ENCODE data around the gene RGMB. TPM values are rescaled to one million over a fixed set of nuclear protein-coding genes. Genes with fewer than 3 reads are reported as not detected.

The RGMB gene
- total RNA-seq, 1 experiment from 2014 or later: 105 TPM

DNA sequence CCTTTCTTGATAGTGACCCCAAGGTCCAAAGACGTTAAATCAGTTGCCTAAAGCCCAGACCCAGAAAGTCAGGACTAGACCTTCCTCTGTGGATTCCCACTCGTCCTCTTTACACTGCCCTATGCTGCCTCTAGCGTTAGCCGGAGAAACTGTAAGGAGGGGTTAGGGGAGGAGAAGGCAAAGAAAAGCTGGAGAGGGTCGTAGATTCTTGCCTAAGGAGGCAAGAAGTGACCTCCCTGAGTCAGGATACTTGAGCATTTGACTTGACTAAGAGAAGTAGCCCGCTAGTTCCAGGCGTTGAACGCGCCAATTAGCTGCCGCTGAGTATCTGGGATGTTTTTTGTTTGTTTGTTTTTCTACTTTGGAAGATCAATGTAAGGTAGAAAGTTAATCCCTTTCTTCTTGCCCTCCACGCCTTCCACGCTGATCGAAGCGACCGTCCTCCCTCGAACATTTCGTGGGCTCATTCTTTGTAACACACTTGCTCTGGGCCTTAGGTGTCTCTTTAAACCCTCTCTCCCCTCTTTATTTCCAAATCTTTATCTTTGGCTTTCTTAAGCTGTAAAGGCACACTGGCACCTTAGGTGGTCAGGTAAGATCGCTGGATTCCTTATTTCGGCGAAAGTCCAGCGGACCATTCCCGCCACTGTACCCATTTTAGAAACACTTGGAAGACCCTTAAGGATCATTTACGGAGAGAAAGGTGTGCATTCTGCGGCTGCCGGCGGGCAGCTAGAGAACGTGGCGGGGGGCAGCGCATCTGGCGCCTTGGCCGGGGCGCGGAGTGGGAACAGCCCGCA, 5.1 kb upstream of the RGMB start:
- DNase-seq (ENCODE audit: low read depth): peak; percentile 88

- DNase-seq (ENCODE audit: low read depth): no peak
Observed at GRCh38 chr5:98768960-98769209, 4.6 kb upstream of the RGMB start.

- DNase-seq (ENCODE audit: low read depth): peak; percentile 85
Observed at GRCh38 chr5:98769210-98769958, 4.1 kb upstream of the RGMB start.

GRCh38 chr5:98769959-98770208, 3.6 kb upstream of the RGMB start:
- DNase-seq (ENCODE audit: low read depth): no peak

GRCh38 chr5:98770209-98770910, 3.1 kb upstream of the RGMB start:
- DNase-seq (ENCODE audit: low read depth): peak; percentile 68

DNA sequence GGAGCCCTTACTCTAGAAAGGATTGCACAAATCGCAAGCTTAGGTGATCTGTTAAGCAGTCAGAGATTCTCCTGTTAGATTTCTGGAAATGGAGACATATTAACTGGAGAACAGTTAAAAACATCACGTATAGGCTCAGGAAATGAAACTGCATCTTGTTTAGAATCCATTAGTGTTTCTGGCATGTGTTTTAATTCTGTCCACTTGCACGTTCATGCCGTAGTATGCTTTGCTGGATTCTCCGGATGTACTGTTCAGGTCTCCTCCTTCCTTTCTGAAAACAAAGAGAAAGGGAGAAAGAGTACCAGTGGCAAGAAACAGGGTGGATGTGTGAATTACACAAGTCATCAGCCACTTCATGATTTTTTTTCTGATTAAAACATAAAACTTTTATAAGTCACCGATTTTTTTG, 2.5 kb upstream of the RGMB start:
- DNase-seq (ENCODE audit: low read depth): no peak

DNA sequence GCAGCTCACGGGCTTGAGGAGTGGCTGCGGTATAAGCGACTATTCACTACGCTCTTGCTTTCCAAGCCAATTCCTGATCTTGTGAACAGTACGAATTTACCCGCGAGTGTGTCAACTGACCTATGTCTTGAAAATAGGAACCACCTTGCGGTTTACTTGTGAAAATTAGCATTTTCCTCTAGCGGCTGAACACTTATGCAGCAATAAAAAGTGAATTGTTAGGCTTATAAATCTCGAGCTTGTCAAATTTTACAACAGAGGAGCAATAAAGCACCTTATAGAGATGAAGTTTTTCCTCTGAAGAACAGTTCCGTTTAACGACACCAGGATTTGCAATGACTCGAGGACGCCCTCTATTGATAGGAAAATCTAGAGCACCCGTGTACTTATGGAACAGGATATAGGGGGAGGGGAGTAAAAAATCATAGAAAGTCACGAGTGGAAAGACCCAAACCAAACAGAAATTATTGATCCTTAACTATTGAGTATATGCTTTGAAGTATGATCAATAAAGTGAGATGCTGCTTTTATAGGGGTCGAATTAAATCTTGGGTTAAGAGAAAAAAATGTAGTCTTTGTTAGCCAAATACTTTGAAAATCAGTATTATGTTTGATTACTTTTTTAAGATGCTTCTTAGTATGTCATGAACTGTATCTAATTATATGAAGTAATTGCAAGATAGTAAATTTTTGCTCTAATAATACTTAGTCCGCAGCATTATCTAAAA, 1.9 kb upstream of the RGMB start:
- peak; percentile 95 for DNase-seq (ENCODE audit: low read depth)

- DNase-seq (ENCODE audit: low read depth): no peak
Observed at GRCh38 chr5:98772415-98773213, 849 bp upstream of the RGMB start.

- no peak for DNase-seq (ENCODE audit: low read depth)
Observed at GRCh38 chr5:98773214-98773463, 324 bp upstream of the RGMB start.

DNA sequence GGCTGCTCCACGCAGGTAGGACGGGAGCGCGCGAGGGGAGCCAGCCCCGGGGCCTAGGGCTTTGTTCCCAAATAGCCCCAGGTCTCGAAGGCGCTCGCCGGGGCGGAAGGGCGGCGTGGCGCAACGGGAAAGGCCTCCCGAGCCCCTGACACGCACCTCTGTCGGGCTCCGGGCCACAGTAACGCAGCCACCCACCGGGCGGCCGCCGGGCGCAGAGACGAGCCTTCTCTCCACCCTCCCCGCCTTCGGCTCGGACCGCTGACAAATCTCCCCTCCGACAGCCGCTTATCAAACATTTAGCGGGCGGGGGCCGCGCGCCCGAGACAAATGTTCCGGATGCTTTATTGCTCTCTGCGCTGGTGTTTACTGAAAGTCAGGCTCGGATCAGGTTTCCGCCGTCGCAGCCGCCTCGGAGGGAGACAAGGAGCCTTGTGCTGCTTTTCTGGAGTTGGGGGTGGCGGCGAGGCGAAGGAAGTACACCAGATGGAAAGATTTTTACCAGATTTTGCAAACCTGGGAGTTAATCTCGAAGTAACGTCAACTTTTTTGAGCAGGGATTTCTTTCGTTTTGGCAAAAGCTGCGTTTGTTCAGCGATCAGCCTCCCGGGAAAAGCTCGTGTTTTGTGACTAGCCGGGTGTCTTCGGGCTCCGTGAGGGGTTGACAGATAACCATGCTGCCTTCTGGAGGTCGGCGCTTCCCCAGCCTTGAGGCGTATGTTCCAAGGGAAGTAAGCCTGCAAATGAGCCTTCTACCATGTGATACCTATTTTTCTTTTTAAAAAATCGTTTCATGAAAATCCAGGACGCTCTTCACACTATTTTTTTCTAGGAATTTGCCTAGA, 950 bp downstream of the RGMB start:
- peak; percentile 69 for DNase-seq (ENCODE audit: low read depth)

- no peak for DNase-seq (ENCODE audit: low read depth)
Observed at GRCh38 chr5:98775246-98776065, 2.0 kb downstream of the RGMB start.

- peak; percentile 86 for DNase-seq (ENCODE audit: low read depth)
Observed at GRCh38 chr5:98776066-98776705, 2.7 kb downstream of the RGMB start.

GRCh38 chr5:98777295-98777694, 3.8 kb downstream of the RGMB start:
- DNase-seq (ENCODE audit: low read depth): peak; percentile 66

- no peak for DNase-seq (ENCODE audit: low read depth)
Observed at GRCh38 chr5:98779264-98779877, 5.9 kb downstream of the RGMB start.

DNA sequence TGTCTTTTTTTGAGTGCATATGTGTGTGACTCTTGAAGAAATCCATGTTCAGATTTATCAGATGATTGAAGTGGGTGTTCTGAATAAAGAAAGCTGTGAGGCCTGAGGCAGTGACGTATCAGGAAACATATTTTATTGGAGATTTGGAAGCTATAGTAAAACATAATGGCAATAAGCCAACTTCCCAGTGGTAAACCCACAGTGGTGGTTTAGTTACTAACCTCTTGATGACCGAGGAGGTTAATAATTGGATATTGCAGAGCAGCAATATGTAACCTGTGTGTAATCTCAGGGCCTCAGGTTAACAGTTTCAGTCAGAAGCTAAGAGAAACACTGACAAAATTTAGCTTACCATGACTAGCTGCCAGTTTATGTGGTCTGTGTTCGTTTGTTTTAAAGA, 6.9 kb downstream of the RGMB start:
- no peak for DNase-seq (ENCODE audit: low read depth)

GRCh38 chr5:98781520-98781919, 8.1 kb downstream of the RGMB start:
- DNase-seq (ENCODE audit: low read depth): no peak

DNA sequence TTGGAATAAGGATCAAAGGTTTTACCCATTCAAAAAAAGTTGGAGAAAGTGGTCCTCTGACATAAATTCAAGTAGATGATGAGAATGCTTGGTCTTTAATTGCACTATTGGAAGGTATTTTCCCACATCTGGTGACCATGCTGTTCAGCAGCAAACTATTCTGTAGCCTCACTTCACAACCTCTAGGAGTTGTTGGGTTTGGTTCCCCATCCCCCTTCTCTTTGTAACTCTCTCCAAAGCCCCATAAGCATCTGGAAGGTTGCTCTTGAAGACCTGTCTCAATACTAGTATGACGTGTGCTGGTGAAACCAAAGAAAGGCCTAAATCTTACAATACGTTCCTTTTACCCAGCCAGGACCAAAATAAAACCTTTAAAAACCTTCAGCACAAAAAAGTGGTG, 8.5 kb downstream of the RGMB start:
- no peak for DNase-seq (ENCODE audit: low read depth)

GRCh38 chr5:98783051-98783649, 9.7 kb downstream of the RGMB start:
- no peak for DNase-seq (ENCODE audit: low read depth)

DNA sequence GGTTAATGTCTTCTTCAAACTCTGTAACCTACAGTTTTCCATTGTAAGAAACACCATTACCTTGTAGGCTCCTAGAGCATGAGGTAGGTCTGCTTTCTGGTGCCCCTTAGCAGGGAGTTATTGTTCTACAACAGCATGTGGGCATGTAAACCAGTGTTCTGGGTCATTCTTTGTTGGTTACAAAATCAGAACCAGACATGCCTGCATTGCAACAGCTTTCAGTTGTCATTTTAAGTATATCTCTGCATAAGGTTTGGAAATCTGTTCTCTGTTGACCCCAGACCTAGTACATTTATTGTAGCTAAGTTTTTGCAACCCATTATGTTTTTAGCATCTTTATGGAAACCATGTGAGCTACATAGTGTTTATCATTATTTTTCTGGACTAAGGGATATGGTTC, 10.9 kb downstream of the RGMB start:
- DNase-seq (ENCODE audit: low read depth): no peak
